Heart right ventricle (tissue), 16 donors: ENCODE results near the gene RPN1. TPM values are rescaled to one million over a fixed set of nuclear protein-coding genes. Genes with fewer than 3 reads are reported as not detected.

Experiments
- ATAC-seq, 8 donors: fragments of 200-7000 bp; cut with Tn5 transposase; one replicate each; pipeline ENCODE4 v1.9.1; 2020; ENCODE audit warnings: mild to moderate bottlenecking in 8 of 8, moderate library complexity in 8 of 8, moderate number of reproducible peaks in 1 of 8
- DNase-seq, 2 donors: peaks; one replicate each; pipeline ENCODE4 v3.0.0-alpha.2; 2020
- H3K27ac ChIP-seq, 10 donors: fragments of 200-600 bp; sonication (generic) in 2 of 10; one replicate each; pipeline versions ENCODE4 v1.5.0 to v1.8.0; 2020 to 2022; ENCODE audit warnings: mild to moderate bottlenecking in 3 of 10
- H3K27me3 ChIP-seq, 7 donors: fragments of 200-600 bp; one replicate each; pipeline ENCODE4 v1.8.0; 2021 to 2022; ENCODE audit warnings: mild to moderate bottlenecking in 2 of 7
- H3K36me3 ChIP-seq, 9 donors: fragments of 200-600 bp; sonication (generic) in 1 of 9; one replicate each; pipeline versions ENCODE4 v1.5.0 to v1.8.0; 2020 to 2022; ENCODE audit warnings: mild to moderate bottlenecking in 2 of 9
- H3K4me1 ChIP-seq, 9 donors: fragments of 200-600 bp; sonication (generic) in 1 of 9; one replicate each; pipeline versions ENCODE4 v1.5.0 to v1.8.0; 2020 to 2022; ENCODE audit warnings: mild to moderate bottlenecking in 4 of 9
- H3K4me3 ChIP-seq, 10 donors: fragments of 200-600 bp; sonication (generic) in 2 of 10; one replicate each; pipeline versions ENCODE4 v1.5.0 to v1.8.0; 2020 to 2022; ENCODE audit warnings: mild to moderate bottlenecking in 7 of 10, moderate library complexity in 2 of 10
- H3K9me3 ChIP-seq, 11 donors: fragments of 200-600 bp in 10 of 11; sonication (generic) in 2 of 11; one replicate each; pipeline versions ENCODE4 v1.5.0 to v1.8.0; 2013 to 2022; ENCODE audit warnings: mild to moderate bottlenecking in 2 of 11, control low read depth in 1 of 11, moderate library complexity in 1 of 11
- CTCF ChIP-seq, 9 donors: fragments of 200-600 bp; sonication (generic) in 2 of 9; IDR thresholded peaks; one replicate each; pipeline versions ENCODE4 v1.5.0 to v1.8.0; 2021 to 2022; ENCODE audit warnings: antibody characterized with exemption in 9 of 9, mild to moderate bottlenecking in 5 of 9, moderate library complexity in 1 of 9
- WGBS, 2 donors: extraction: QIAGEN DNeasy Blood & Tissue Kit; methylation state at CpG; one replicate each; pipeline ENCODE4 v1.1.7; 2013; ENCODE audit warnings: inconsistent platforms in 1 of 2; 5-methylcytosine and 5-hydroxymethylcytosine counted together
- intact Hi-C, 10 donors: fragments of 100-400 bp; cut with DNase I; formaldehyde crosslinking; loops; one replicate each; pipeline versions ENCODE4 v1.11.1 to v1.14.2; 2022
- polyA plus RNA-seq, 2 donors: library from polyadenylated mRNA; stranded (reverse); fragments of 200-250 nt; gene quantifications; one replicate each; pipeline ENCODE4 v1.2.3, GENCODE V29; 2013
- total RNA-seq, 10 donors: library from RNA; stranded (reverse); fragmentation: NEBNext Ultra II Directional in 3 of 10; extraction: Animal tissue kit (Norgen Biotek cat#: 25700) in 3 of 10; gene quantifications; one replicate each; pipeline versions ENCODE4 v1.2.1 to v1.2.4, GENCODE V29; 2021 to 2023
- donor health status: Arrhythmogenic right ventricular cardiomyopathy.
- donor health status: ischemic (EF 13 %, LVEDD 7.1; RV severe dilation, severe dysfunction).
- donor health status: healthy with polysubstance abuse.
- donor health status: DM: no; HTN: yes; CAD: no.
- donor health status: DM: no; HTN: no; CAD: no.
- donor health status: ischemic (EF 25% LVEDD 6.9; RV normal size, moderate dysfunction).
- donor health status: ischemic (EF 25% LVEDD 5.7; RV mildly dilated, moderate dysfunction).
- donor health status: healthy.
- donor health status: DM: yes; HTN: yes; CAD: no.
- donor health status: Ischemic cardiomyopathy.
- donor health status: ischemic (EF 35%, LVEDD 5.7; RV mildly dilated, moderate dysfunction).
- donor health status: nonischemic (EF 11% LVEDD 7.7; RV severe dilation, severe dysfunction).
- donor health status: DM: yes; HTN: yes; CAD: no.
- donor health status: PGD.
- donor health status: ischemic (EF 29% LVEDD 5.4; RV normal size, mild dysfunction).
- donor health status: nonischemic (EF 23%, LVEDD 6.1; RV moderate dilation, normal function).

The RPN1 gene
- total and polyA plus RNA-seq, 12 donors: 44.3 to 238 (median 83.6) TPM

- Histone ChIP-seq H3K36me3 (peaks cover 0 to 6% (median 0%) of the 10 kb centered on the region in 9 donors), H3K4me1 (peaks cover 8 to 20% (median 17%) of the 10 kb centered on the region in 9 donors), H3K9me3 (no peaks in the 10 kb centered on the region), H3K4me3 (no peak overlapping the region), H3K27ac (no peak overlapping the region), H3K27me3 (no peaks in the 10 kb centered on the region)
- intact Hi-C loops: loop anchor here in 2 of 10 donors (10.0 kb wide), 2 partner anchors 231 to 519 kb away; no protein-coding TSS in a partner anchor
- DNase-seq (no peak), ATAC-seq (no peak)
- TF ChIP-seq CTCF (IDR thresholded peaks at IDR 0.05): no peak
- 100% methylated on average over 1 of the region's 1 CpG for WGBS, 2 donors
These were observed 36.5 kb downstream of the RPN1 start for GRCh38 chr3:128614076-128614475.

- Histone ChIP-seq H3K4me1 (peaks cover under 1 to 15% (median 12%) of the 10 kb centered on the region in 9 donors), H3K27me3 (no peaks in the 10 kb centered on the region), H3K9me3 (no peaks in the 10 kb centered on the region), H3K4me3 (no peak overlapping the region), H3K27ac (no peak overlapping the region), H3K36me3 (no peaks in the 10 kb centered on the region)
- no peak for TF ChIP-seq CTCF (IDR thresholded peaks at IDR 0.05)
- ATAC-seq: no peak
- 87 to 89% methylated on average over 16 of the region's 16 CpGs for WGBS, 2 donors
- DNase-seq: no peak
- intact Hi-C loops: loop anchor here in 2 of 10 donors (10.0 kb wide), 2 partner anchors 232 to 518 kb away; no protein-coding TSS in a partner anchor
These were observed 37.4 kb downstream of the RPN1 start for GRCh38 chr3:128613083-128613829.

- Histone ChIP-seq H3K4me1 (peaks cover 0 to 17% (median 11%) of the 10 kb centered on the region in 9 donors), H3K4me3 (no peak overlapping the region), H3K36me3 (no peaks in the 10 kb centered on the region), H3K27ac (no peak overlapping the region), H3K9me3 (no peaks in the 10 kb centered on the region), H3K27me3 (no peaks in the 10 kb centered on the region)
- ATAC-seq (peak in 1 of 8 donors; percentile 21), DNase-seq (no peak)
- TF ChIP-seq CTCF (IDR thresholded peaks at IDR 0.05): no peak
- WGBS, 2 donors: 69 to 73% methylated on average over 15 of the region's 15 CpGs
- intact Hi-C loops: loop anchor here in 2 of 10 donors (10.0 kb wide), 2 partner anchors 234 to 516 kb away; no protein-coding TSS in a partner anchor
These were observed 40.1 kb downstream of the RPN1 start for GRCh38 chr3:128610451-128611070.

GRCh38 chr3:128609294-128609693 is 41.3 kb downstream of the RPN1 start:
- Histone ChIP-seq H3K27me3 (no peaks in the 10 kb centered on the region), H3K27ac (no peak overlapping the region), H3K4me3 (no peak overlapping the region), H3K4me1 (peaks cover 0 to 18% (median 11%) of the 10 kb centered on the region in 9 donors), H3K36me3 (no peaks in the 10 kb centered on the region), H3K9me3 (no peaks in the 10 kb centered on the region)
- no peak for TF ChIP-seq CTCF (IDR thresholded peaks at IDR 0.05)
- DNase-seq: no peak
- WGBS, 2 donors: 84 to 89% methylated on average over 11 of the region's 11 CpGs
- ATAC-seq: no peak
- intact Hi-C loops: loop anchor here in 9 of 10 donors (2.0 to 10.0 kb wide), 11 partner anchors 107 to 532 kb away; no protein-coding TSS in a partner anchor
